ENCODE measurements around the gene TRABD.
A peak's percentile ranks its signal among the peaks of the same experiment; 100 is the strongest.

TRABD gene

DNA sequence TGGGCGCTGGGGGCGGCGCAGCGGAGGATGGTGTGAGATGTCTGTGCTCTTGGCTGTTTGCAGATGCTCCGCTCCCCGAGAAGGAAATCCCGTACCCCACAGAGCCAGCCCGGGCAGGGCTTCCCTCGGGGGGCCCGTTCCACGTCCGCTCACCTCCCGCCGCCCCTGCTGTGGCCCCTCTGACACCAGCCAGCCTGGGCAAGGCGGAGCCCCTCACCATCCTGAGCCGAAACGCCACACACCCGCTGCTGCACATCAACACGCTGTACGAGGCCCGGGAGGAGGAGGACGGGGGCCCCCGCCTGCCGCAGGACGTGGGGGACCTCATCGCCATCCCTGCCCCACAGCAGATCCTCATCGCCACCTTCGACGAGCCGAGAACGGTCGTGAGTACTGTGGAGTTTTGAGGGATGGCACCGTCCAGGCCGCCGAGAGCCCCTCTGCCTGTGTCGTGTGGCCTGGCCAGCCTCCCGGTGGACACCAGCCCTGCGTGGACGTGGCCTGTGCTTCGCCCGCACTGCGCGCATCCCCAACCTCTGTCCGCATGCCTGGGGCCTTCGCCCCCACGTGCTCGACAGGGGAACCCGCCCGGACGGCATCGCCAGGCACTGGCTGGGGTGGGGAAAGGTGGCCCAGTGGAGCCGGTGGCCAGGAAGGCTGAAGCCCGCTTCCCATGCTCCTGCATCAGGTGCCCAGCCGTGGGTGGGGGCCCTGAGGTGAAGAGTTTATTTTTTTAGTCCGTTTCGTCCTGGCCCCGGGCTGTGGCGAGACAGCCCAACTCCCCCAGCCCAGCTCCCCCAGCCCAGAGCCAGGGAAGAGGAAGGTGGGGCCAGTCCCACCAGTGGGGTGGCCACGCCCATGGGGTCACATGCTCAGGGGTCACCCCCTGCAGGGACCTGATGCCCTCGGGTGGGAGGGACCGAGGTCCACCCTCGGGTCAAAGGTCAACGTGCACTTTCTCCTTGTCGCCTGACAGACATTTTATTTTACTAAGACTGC lies 6.5 kb upstream of the TRABD start:
- Histone ChIP-seq H3K27me3 (ENCODE audit: insufficient read depth, poor library complexity, severe bottlenecking) (no peaks in the 10 kb centered on the region), H3K4me1 (ENCODE audit: insufficient read depth, poor library complexity, severe bottlenecking) (no peaks in the 10 kb centered on the region), H3K27ac (ENCODE audit: poor library complexity, severe bottlenecking) (no peak overlapping the region), H3K36me3 (ENCODE audit: low read depth) (no peaks in the 10 kb centered on the region), H3K4me3 (ENCODE audit: severe bottlenecking) (no peak overlapping the region), H3K9me3 (ENCODE audit: severe bottlenecking) (no peaks in the 10 kb centered on the region)
- TF ChIP-seq, protein P1, sequence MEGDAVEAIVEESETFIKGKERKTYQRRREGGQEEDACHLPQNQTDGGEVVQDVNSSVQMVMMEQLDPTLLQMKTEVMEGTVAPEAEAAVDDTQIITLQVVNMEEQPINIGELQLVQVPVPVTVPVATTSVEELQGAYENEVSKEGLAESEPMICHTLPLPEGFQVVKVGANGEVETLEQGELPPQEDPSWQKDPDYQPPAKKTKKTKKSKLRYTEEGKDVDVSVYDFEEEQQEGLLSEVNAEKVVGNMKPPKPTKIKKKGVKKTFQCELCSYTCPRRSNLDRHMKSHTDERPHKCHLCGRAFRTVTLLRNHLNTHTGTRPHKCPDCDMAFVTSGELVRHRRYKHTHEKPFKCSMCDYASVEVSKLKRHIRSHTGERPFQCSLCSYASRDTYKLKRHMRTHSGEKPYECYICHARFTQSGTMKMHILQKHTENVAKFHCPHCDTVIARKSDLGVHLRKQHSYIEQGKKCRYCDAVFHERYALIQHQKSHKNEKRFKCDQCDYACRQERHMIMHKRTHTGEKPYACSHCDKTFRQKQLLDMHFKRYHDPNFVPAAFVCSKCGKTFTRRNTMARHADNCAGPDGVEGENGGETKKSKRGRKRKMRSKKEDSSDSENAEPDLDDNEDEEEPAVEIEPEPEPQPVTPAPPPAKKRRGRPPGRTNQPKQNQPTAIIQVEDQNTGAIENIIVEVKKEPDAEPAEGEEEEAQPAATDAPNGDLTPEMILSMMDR (IDR thresholded peaks at IDR 0.05; ENCODE audit: poor library complexity, severe bottlenecking), result no peak
- ATAC-seq (ENCODE audit: low read depth), result no peak
- DNase-seq (ENCODE audit: low spot score), result peak; percentile 55

DNA sequence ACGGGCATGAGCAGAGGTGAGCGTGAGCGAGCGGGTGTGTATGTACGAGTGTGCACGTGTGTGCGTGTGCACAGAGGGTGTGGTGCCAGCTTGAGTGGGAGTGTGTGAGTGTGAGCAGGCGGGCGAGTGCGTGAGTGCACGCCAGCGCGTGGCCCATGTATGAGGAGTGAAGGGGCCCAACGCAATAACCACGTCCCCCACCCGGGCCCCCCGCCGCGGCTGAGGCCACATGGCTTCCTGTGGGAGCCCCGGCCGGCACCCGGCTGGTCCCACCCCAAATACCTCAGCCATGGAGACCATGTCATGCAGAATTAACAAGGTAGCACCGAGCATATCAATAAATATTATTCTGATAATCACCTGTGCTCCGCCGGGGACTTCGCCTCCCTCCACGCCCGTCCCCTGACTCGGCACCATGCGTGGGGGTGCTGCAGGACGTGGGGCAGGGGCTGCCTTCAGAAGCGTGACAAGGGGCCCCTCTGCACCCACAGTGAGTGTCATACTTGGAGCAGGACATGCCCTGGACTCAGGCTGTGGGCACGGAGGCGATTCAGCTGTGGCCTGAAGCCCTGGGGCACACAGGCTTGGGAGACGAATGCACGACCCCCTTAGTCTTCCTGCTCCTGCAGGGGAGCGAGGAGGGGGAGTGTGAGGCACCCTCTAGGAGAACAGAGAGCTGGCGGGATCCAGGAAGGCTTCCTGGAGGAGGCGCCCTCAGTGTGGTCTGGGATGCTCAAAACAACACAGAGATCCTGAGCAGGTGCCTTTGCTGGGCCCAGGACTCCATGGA lies 5.6 kb upstream of the TRABD start:
- Histone ChIP-seq H3K9me3 (ENCODE audit: severe bottlenecking) (no peaks in the 10 kb centered on the region), H3K27ac (ENCODE audit: poor library complexity, severe bottlenecking) (no peak overlapping the region), H3K36me3 (ENCODE audit: low read depth) (no peaks in the 10 kb centered on the region), H3K4me1 (ENCODE audit: insufficient read depth, poor library complexity, severe bottlenecking) (no peaks in the 10 kb centered on the region), H3K4me3 (ENCODE audit: severe bottlenecking) (no peak overlapping the region), H3K27me3 (ENCODE audit: insufficient read depth, poor library complexity, severe bottlenecking) (no peaks in the 10 kb centered on the region)
- TF ChIP-seq, protein P1 (IDR thresholded peaks at IDR 0.05; ENCODE audit: poor library complexity, severe bottlenecking), result no peak
- ATAC-seq (ENCODE audit: low read depth), result no peak
- peak; percentile 52 for DNase-seq (ENCODE audit: low spot score)

DNA sequence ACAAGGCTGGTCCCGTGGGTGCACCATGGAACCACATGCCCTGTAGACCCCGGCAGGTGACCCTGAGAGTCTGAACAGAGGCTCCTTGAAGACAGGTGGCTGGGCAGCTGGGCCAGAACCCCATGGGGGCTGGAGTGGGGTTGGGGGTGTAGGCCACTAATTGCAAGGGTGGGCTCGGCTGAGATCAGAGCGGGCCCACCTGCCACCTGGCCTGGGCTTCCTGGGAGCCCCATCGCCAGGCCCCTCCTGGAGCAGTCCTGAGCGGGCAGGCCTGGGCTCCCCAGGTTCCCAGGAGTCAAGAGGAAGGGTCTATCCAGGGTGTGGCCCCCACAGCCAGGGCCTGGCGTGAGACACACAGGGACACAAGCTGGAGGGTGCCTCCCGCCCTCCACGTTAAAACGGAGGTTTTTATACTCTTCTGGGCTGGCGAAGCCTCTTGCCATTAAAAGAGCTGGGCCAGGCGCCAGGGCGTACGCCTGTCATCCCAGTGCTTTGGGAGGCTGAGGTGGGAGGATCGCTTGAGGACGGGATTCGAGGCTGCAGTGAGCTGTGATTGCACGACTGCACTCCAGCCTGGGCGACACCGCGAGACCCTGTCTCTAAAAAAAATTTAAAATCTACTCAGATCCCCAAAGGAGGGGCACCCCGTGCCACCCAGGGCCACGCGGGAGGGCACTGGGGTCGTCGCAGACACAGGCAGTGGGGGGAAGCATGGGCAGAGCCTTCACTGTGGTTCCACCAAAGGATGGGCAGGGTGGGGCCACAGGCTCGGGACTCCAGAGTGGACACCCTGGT lies 4.8 kb upstream of the TRABD start:
- Histone ChIP-seq H3K36me3 (ENCODE audit: low read depth) (no peaks in the 10 kb centered on the region), H3K4me3 (ENCODE audit: severe bottlenecking) (no peak overlapping the region), H3K27me3 (ENCODE audit: insufficient read depth, poor library complexity, severe bottlenecking) (no peaks in the 10 kb centered on the region), H3K4me1 (ENCODE audit: insufficient read depth, poor library complexity, severe bottlenecking) (no peaks in the 10 kb centered on the region), H3K9me3 (ENCODE audit: severe bottlenecking) (no peaks in the 10 kb centered on the region), H3K27ac (ENCODE audit: poor library complexity, severe bottlenecking) (no peak overlapping the region)
- ATAC-seq (ENCODE audit: low read depth) (no peak), DNase-seq (ENCODE audit: low spot score) (peak; percentile 42)
- TF ChIP-seq, protein P1 (IDR thresholded peaks at IDR 0.05; ENCODE audit: poor library complexity, severe bottlenecking), result no peak

DNA sequence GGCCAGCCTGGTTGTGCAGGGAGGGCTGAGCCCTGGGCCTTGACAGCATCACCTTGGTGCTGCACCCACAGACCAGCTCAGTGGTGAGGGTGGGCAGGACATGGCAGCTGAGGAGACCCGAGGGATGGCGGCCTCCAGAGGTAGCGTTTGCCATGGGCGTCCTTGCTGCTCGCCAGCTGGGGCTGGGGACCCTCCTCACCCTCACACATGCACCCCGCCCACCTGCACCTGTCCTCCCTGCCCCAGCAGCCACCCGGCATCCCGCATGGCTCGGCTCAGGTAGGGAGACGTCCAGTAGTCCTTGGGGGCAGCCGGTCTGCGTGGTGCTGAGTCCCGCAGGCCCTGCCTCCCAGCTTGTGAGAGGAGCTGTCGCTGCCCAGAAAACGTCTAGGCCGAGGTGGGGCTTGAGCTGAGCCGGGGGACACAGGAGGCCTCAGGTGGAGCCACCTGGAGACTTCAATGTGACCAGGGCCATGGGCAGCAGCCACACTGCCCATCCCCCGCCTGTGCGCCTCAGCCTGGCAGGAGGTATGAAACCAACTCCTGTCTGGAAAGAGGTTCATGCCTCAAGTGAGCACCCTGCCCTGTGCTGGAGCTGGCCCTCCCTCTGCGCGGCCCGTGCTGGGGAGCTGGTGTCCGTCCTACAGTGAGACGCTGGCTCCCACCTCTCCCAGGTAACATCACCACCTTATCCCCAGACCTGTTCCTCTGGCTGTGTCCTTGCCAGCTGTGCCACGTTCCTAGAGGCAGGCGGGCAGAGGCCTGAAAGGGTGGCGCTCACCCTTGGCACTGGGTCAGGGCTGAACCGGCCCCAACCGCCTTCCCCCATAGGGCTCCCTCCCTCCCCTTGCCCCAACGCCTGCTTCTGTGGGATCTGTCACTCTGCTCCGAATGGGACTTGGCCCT lies 3.3 kb upstream of the TRABD start:
- Histone ChIP-seq H3K27me3 (ENCODE audit: insufficient read depth, poor library complexity, severe bottlenecking) (no peaks in the 10 kb centered on the region), H3K4me3 (ENCODE audit: severe bottlenecking) (no peak overlapping the region), H3K4me1 (ENCODE audit: insufficient read depth, poor library complexity, severe bottlenecking) (peaks cover 3% of the 10 kb centered on the region), H3K36me3 (ENCODE audit: low read depth) (0 out of 2 replicates have a peak, but pooled peaks cover 2% of the 10 kb centered on the region), H3K27ac (ENCODE audit: poor library complexity, severe bottlenecking) (no peak overlapping the region), H3K9me3 (ENCODE audit: severe bottlenecking) (no peaks in the 10 kb centered on the region)
- ATAC-seq (ENCODE audit: low read depth) (peak; percentile 10; the same call in 1 of the 3 replicates), DNase-seq (ENCODE audit: low spot score) (no peak)
- TF ChIP-seq, protein P1 (IDR thresholded peaks at IDR 0.05; ENCODE audit: poor library complexity, severe bottlenecking), result no peak

Data from RWPE2 (cell line).